ENCODE data around the gene ZNF76.

Gene ZNF76

DNA sequence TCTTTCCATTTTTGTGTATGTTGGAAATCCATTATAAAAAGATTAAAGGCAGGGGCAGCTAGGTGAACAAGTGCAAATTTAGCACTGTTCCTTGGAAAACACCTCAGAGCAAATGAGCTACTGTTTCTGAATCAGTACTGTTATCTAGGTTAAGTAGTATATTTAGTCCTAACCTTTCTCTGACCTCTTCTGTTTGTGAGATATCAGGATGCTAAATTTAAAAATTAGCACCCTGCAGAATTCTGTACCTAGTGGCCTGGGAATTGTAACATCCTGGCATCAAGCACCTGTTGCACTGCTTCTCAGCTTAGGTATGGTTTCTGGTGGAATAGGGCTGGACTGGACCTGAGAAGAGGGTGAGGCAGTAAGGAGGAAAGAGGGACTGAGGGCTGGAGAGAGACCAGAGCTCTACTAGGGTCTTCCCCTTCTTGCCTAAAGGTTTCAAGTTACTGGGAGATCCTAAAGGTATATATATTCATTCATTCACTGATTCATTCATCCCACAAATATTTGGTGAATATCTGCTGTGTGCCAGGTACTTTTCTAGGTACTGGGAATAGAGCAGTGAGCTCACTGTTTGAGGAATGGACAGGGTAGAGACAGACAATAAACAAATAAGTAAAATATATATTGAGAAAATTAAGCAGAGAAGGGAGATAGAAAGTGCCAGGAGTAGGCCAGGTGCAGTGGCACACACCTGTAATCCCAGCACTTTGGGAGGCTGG, 5.2 kb downstream of the ZNF76 start:
- 0 out of 2 replicates have a peak overlapping the region, but pooled peaks have one; percentile 19 for H3K9ac ChIP-seq (ENCODE audit: low read length)
- peaks cover 6% of the 10 kb centered on the region for H3K79me2 ChIP-seq (ENCODE audit: low read length)

DNA sequence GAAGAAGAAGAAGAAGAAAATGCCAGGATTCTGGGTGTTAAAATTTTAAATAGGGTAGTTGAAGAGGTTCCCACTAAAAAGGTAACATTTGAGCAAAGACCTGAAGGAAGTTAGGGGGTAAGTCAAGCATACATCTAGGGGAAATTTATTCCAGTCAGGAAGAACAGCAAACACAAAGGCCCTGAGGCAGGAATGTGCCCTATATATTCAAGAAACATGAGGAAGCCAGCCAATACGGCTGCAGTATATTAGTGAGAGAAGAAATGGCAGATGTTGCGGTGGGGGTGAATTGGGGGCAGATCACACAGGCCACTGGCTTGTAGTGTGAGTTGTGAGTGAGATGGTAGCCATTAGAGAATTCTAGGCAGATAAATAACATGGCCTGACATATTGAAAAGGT, 6.0 kb downstream of the ZNF76 start:
- Histone ChIP-seq H3K4me2 (ENCODE audit: low read length) (no peak overlapping the region), H3K79me2 (ENCODE audit: low read length) (peaks cover under 1% of the 10 kb centered on the region), H4K20me1 (ENCODE audit: insufficient read depth, low read length) (no peaks in the 10 kb centered on the region), H3K36me3 (replicated peaks; ENCODE audit: low read depth, low read length) (no peaks in the 10 kb centered on the region), H2AFZ (ENCODE audit: low read depth, low read length) (no peak overlapping the region), H3K9ac (ENCODE audit: low read length) (no peak overlapping the region), H3K27me3 (ENCODE audit: low read depth, low read length) (no peaks in the 10 kb centered on the region), H3K4me1 (ENCODE audit: low read length) (peaks cover 15% of the 10 kb centered on the region), H3K4me3 (ENCODE audit: low read length) (no peak overlapping the region), H3K27ac (ENCODE audit: low read length) (no peak overlapping the region), H3K9me3 (ENCODE audit: insufficient read depth, low read length) (no peaks in the 10 kb centered on the region)
- TF ChIP-seq EZH2phosphoT487 (IDR thresholded peaks at IDR 0.05; ENCODE audit: low read depth) (no peak), CTCF (IDR thresholded peaks at IDR 0.05; ENCODE audit: low read depth, low read length) (no peak)

More for the DNA sequence above, 5.2 kb downstream of the ZNF76 start:
- Histone ChIP-seq H4K20me1 (ENCODE audit: insufficient read depth, low read length) (no peaks in the 10 kb centered on the region), H3K27me3 (ENCODE audit: low read depth, low read length) (no peaks in the 10 kb centered on the region), H3K4me1 (ENCODE audit: low read length) (peaks cover 19% of the 10 kb centered on the region), H3K4me3 (ENCODE audit: low read length) (no peak overlapping the region), H3K4me2 (ENCODE audit: low read length) (peak overlapping the region; percentile 53), H3K27ac (ENCODE audit: low read length) (no peak overlapping the region), H2AFZ (ENCODE audit: low read depth, low read length) (no peak overlapping the region), H3K9me3 (ENCODE audit: insufficient read depth, low read length) (no peaks in the 10 kb centered on the region), H3K36me3 (replicated peaks; ENCODE audit: low read depth, low read length) (no peaks in the 10 kb centered on the region)
- TF ChIP-seq EZH2phosphoT487 (IDR thresholded peaks at IDR 0.05; ENCODE audit: low read depth) (no peak), CTCF (IDR thresholded peaks at IDR 0.05; ENCODE audit: low read depth, low read length) (no peak)

DNA sequence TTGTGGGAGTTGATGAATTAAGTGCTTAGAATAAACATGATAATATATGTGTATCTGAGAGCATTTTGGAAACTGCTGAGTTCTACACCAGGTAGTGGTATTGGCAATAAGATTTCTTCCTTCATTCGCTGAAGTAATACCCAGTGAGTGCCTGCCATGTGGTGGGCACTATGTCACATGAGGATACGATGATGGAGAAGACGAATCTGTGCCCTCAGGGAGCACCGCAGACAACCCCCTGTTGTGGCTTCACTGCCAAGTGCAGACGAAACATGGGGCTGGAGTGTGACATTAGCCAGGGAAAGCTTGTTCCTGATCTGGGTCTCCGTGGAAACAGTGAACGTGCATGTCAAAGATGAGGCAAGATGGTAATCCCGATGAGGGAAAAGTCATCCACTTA, 7.9 kb downstream of the ZNF76 start:
- Histone ChIP-seq H3K4me3 (ENCODE audit: low read length) (no peak overlapping the region), H3K9me3 (ENCODE audit: insufficient read depth, low read length) (no peaks in the 10 kb centered on the region), H2AFZ (ENCODE audit: low read depth, low read length) (no peak overlapping the region), H3K36me3 (replicated peaks; ENCODE audit: low read depth, low read length) (no peaks in the 10 kb centered on the region), H3K27ac (ENCODE audit: low read length) (no peak overlapping the region), H3K79me2 (ENCODE audit: low read length) (no peaks in the 10 kb centered on the region), H3K27me3 (ENCODE audit: low read depth, low read length) (no peaks in the 10 kb centered on the region), H3K4me2 (ENCODE audit: low read length) (no peak overlapping the region), H3K9ac (ENCODE audit: low read length) (no peak overlapping the region), H4K20me1 (ENCODE audit: insufficient read depth, low read length) (no peaks in the 10 kb centered on the region), H3K4me1 (ENCODE audit: low read length) (peaks cover 10% of the 10 kb centered on the region)
- TF ChIP-seq EZH2phosphoT487 (IDR thresholded peaks at IDR 0.05; ENCODE audit: low read depth) (no peak), CTCF (IDR thresholded peaks at IDR 0.05; ENCODE audit: low read depth, low read length) (no peak)

- H3K79me2 ChIP-seq (ENCODE audit: low read length), result no peaks in the 10 kb centered on the region
- H3K9ac ChIP-seq (ENCODE audit: low read length), result no peak overlapping the region
- TF ChIP-seq EZH2phosphoT487 (IDR thresholded peaks at IDR 0.05; ENCODE audit: low read depth), result no peak
- no peak for TF ChIP-seq CTCF (IDR thresholded peaks at IDR 0.05; ENCODE audit: low read depth, low read length)
- no peaks in the 10 kb centered on the region for H4K20me1 ChIP-seq (ENCODE audit: insufficient read depth, low read length)
- H3K9me3 ChIP-seq (ENCODE audit: insufficient read depth, low read length), result no peaks in the 10 kb centered on the region
- H3K27ac ChIP-seq (ENCODE audit: low read length), result no peak overlapping the region
- no peak overlapping the region for H3K4me2 ChIP-seq (ENCODE audit: low read length)
- no peaks in the 10 kb centered on the region for H3K36me3 ChIP-seq (replicated peaks; ENCODE audit: low read depth, low read length)
- no peak overlapping the region for H3K4me3 ChIP-seq (ENCODE audit: low read length)
- H3K27me3 ChIP-seq (ENCODE audit: low read depth, low read length), result no peaks in the 10 kb centered on the region
- H3K4me1 ChIP-seq (ENCODE audit: low read length), result peaks cover 10% of the 10 kb centered on the region
- H2AFZ ChIP-seq (ENCODE audit: low read depth, low read length), result no peak overlapping the region
These were observed 8.4 kb downstream of the ZNF76 start for GRCh38 chr6:35267897-35268296.

All from OCI-LY3 (cell line).